Peyer's patch (tissue), 4 donors: ENCODE measurements around the gene ADGRL3. TPM values are rescaled to one million over a fixed set of nuclear protein-coding genes. Genes with fewer than 3 reads are reported as not detected.
A peak's percentile ranks its signal among the peaks of the same experiment; 100 is the strongest.
"Not testable (repeated sequence)": the region's sequence is repeated elsewhere in the genome, so short reads cannot be mapped to it uniquely, and the experiment has no call there.

Experiments used
- DNase-seq, 3 donors: peaks; one replicate each; pipeline ENCODE4 v3.0.0-alpha.2; 2017 to 2019
- H3K27ac ChIP-seq, 4 donors: fragments of 200-600 bp; sonication (generic); one replicate each; pipeline ENCODE4 v1.5.1; 2016 to 2019
- H3K27me3 ChIP-seq, 2 donors: fragments of 200-600 bp; sonication (generic); one replicate each; pipeline ENCODE4 v1.5.1; 2019
- H3K36me3 ChIP-seq, 3 donors: fragments of 200-600 bp; sonication (generic); one replicate each; pipeline ENCODE4 v1.5.1; 2016 to 2019
- H3K4me1 ChIP-seq, 4 donors: fragments of 200-600 bp; sonication (generic); one replicate each; pipeline ENCODE4 v1.5.1; 2016 to 2019
- H3K4me3 ChIP-seq, 4 donors: fragments of 200-600 bp; sonication (generic); 1 replicate in 3 of 4; 2 replicates in 1 of 4; pipeline ENCODE4 v1.5.1; 2016 to 2019; ENCODE audit warnings: mild to moderate bottlenecking in 1 of 4
- H3K9me3 ChIP-seq, 4 donors: fragments of 200-600 bp; sonication (generic); one replicate each; pipeline ENCODE4 v1.5.1; 2016 to 2019; ENCODE audit warnings: mild to moderate bottlenecking in 1 of 4
- POLR2A ChIP-seq, 2 donors: fragments of 450-650 bp; IDR thresholded peaks; one replicate each; pipeline ENCODE4 v1.5.1; 2017; ENCODE audit warnings: antibody characterized with exemption in 2 of 2, mild to moderate bottlenecking in 2 of 2, moderate library complexity in 2 of 2
- total RNA-seq, 4 donors: library from RNA; depleted of rRNA; stranded (reverse); fragments of >200 nt; gene quantifications; one replicate each; pipeline ENCODE4 v1.1.0, GENCODE V29; 2016
- TF ChIP-seq, protein P1 (sequence below), 6 experiments: fragments of 450-650 bp in 4 of 6; fragments of 200-600 bp in 2 of 6; sonication (generic) in 1 of 6; IDR thresholded peaks; one replicate each; pipeline ENCODE4 v1.5.1; 2017 to 2019; ENCODE audit warnings: antibody characterized with exemption in 6 of 6, mild to moderate bottlenecking in 3 of 6, moderate library complexity in 1 of 6

Gene ADGRL3
- total RNA-seq, 4 donors from 2014 or later: 3.7 to 39.6 (median 9.1) TPM

DNA sequence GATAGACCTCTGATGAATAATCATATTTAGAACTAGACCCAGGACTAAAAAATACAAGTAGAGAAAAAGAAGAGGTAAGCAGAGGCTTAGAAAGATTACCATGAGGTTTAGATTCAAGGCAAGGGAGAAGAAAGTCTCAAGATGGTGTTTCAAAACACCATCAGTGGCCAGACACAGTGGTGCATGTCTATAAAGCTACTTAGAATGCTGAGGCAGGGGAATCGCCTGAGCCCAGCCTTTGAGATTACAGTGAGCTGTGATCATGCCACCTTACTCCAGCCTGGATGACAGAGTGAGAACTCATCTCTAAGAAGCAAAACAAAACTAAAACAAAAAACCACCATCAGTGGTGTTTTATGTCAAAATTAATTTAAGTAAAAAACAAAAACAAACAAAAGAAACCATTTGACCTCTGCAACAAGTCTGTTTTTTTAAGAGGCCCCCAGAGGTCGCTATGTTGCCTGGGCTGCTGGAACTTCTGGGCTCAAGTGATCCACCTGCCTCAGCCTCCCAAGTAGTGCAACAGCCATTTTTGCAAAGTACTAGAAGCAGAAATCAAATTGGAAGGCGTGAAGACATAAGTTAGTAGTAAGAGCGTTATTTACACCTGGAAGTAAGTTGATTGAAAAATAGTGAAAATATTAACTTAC lies 784.3 kb downstream of the ADGRL3 start:
- H3K36me3 ChIP-seq: no peaks in the 10 kb centered on the region
- DNase-seq: no peak
- H3K27me3 ChIP-seq: no peaks in the 10 kb centered on the region
- TF ChIP-seq, protein P1, sequence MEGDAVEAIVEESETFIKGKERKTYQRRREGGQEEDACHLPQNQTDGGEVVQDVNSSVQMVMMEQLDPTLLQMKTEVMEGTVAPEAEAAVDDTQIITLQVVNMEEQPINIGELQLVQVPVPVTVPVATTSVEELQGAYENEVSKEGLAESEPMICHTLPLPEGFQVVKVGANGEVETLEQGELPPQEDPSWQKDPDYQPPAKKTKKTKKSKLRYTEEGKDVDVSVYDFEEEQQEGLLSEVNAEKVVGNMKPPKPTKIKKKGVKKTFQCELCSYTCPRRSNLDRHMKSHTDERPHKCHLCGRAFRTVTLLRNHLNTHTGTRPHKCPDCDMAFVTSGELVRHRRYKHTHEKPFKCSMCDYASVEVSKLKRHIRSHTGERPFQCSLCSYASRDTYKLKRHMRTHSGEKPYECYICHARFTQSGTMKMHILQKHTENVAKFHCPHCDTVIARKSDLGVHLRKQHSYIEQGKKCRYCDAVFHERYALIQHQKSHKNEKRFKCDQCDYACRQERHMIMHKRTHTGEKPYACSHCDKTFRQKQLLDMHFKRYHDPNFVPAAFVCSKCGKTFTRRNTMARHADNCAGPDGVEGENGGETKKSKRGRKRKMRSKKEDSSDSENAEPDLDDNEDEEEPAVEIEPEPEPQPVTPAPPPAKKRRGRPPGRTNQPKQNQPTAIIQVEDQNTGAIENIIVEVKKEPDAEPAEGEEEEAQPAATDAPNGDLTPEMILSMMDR (IDR thresholded peaks at IDR 0.05): no peak
- no peak for TF ChIP-seq POLR2A (IDR thresholded peaks at IDR 0.05)
- H3K4me3 ChIP-seq: no peak overlapping the region
- H3K27ac ChIP-seq: no peak overlapping the region
- no peaks in the 10 kb centered on the region for H3K4me1 ChIP-seq
- no peaks in the 10 kb centered on the region for H3K9me3 ChIP-seq

DNA sequence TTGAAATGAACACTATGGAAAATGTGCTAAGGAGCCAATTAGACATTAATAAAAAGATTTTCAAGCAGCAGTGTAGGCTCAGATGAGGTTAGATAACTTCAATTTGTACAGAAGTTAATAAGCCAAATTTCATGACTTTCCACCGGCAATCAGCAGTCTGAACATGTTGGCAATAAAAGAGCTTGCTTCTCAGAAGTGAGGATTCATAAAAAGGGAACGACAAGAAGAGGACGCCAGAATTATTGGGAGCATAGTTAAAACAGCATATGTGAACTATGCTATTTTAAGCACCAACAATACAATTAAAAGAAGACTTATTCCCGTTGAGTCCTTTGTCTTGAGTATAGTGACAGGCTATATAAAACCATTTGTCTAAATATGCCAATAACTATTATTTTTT lies 785.3 kb downstream of the ADGRL3 start:
- H3K4me1 ChIP-seq: no peaks in the 10 kb centered on the region
- no peak for DNase-seq
- no peak overlapping the region for H3K4me3 ChIP-seq
- H3K27ac ChIP-seq: no peak overlapping the region
- no peaks in the 10 kb centered on the region for H3K36me3 ChIP-seq
- TF ChIP-seq POLR2A (IDR thresholded peaks at IDR 0.05): no peak
- TF ChIP-seq, protein P1 (IDR thresholded peaks at IDR 0.05): no peak
- no peaks in the 10 kb centered on the region for H3K9me3 ChIP-seq
- no peaks in the 10 kb centered on the region for H3K27me3 ChIP-seq

DNA sequence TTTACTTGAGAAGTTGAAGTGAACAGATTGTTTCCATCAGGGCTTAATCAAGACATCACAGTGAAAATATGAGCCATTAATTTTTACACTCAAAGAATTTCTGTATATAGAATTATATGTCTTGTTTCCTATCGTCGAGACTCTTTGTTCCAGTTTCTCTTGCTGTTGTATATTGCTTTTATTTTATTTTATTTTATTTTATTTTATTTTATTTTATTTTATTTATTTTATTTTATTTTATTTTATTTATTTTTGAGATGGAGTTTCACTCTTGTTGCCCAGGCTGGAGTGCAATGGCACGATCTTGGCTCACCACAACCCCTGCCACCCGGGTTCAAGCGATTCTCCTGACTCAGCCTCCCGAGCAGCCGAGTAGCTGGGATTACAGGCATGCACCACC lies 786.8 kb downstream of the ADGRL3 start:
- H3K4me3 ChIP-seq, H3K9me3 ChIP-seq, H3K4me1 ChIP-seq, DNase-seq, H3K27me3 ChIP-seq, H3K36me3 ChIP-seq, H3K27ac ChIP-seq: not testable (repeated sequence)

DNA sequence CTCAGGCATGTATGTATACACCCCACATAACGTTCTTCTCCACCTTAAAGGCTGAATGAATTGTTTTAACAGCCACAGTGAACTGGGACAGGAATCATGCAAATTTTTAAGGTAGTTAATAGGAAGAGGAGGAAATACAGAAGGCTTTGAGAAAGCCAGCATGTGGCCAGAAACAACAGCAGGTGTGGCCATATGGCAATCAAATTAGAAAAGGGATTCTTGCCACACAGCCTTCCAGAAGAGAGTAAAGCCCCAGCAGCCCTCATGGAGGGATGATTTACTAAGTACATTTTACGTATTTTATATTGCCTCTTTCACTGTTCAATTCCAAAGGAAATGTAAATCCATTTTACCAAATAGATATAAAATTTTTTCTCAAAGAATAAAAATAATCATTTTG lies 792.2 kb downstream of the ADGRL3 start:
- no peaks in the 10 kb centered on the region for H3K9me3 ChIP-seq
- DNase-seq: no peak
- H3K36me3 ChIP-seq: no peaks in the 10 kb centered on the region
- no peak overlapping the region for H3K27ac ChIP-seq
- no peaks in the 10 kb centered on the region for H3K27me3 ChIP-seq
- no peak overlapping the region for H3K4me3 ChIP-seq
- no peak for TF ChIP-seq POLR2A (IDR thresholded peaks at IDR 0.05)
- TF ChIP-seq, protein P1 (IDR thresholded peaks at IDR 0.05): no peak
- no peaks in the 10 kb centered on the region for H3K4me1 ChIP-seq

DNA sequence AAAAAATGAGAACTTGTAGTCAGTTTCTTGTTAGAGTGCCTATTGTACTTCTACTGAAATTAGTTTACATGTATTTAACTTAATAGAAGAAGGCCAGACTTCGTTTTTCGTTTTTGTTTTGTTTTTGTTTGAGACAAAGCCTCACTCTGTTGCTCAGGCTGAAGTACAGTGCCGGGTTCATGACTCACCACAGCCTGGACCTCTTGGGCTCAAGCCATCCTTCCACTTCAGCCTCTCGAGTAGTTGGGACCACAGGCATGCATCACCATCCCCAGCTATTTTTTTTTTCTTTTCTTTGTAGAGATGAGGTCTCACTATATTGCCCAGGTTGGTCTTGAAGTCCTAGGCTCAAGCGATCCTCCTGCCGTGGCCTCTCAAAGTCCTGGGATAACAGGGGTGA lies 793.9 kb downstream of the ADGRL3 start:
- Histone ChIP-seq H3K27me3 (no peaks in the 10 kb centered on the region), H3K4me1 (no peaks in the 10 kb centered on the region), H3K9me3 (no peaks in the 10 kb centered on the region), H3K4me3 (no peak overlapping the region), H3K27ac (no peak overlapping the region), H3K36me3 (no peaks in the 10 kb centered on the region)
- TF ChIP-seq POLR2A (IDR thresholded peaks at IDR 0.05): no peak
- TF ChIP-seq, protein P1 (IDR thresholded peaks at IDR 0.05): no peak
- DNase-seq: peak in 1 of 3 donors; percentile 47

DNA sequence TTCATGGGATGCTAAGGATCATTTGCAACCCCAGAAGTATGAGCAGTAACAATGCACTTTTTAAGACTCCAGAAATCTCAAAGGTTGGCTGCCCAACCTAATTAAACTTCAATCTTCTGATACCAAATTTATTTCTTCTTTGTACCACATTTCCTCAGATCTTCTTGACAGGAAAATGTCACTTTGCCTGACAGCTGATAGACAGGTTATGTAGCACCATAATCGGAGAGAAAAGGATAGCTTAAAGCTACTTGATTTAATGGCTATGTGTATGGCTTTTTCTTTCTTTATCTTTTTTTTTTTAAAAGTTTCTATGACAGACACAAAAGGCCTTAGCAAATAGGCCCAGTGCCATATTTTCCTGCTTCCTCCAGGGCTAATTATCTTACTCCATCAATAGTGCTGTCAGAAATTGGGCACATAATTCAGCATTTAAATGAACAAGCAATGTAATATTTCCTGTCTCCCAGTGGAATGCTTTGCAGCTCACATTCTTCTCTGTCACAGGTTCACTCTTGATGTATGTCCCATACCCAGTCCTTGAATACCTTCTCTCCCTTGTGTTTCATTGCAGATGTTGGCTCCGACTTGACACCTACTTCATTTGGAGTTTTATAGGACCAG lies 795.7 kb downstream of the ADGRL3 start:
- Histone ChIP-seq H3K4me3 (no peak overlapping the region), H3K4me1 (no peaks in the 10 kb centered on the region), H3K27me3 (no peaks in the 10 kb centered on the region), H3K27ac (no peak overlapping the region), H3K9me3 (no peaks in the 10 kb centered on the region), H3K36me3 (no peaks in the 10 kb centered on the region)
- TF ChIP-seq POLR2A (IDR thresholded peaks at IDR 0.05): no peak
- TF ChIP-seq, protein P1 (IDR thresholded peaks at IDR 0.05): no peak
- DNase-seq: no peak
